Body of pancreas (tissue), 4 donors: Measurements from ENCODE around the gene CMSS1.

ENCODE experiments used
- CTCF ChIP-seq, 7 experiments: fragments of 450-650 bp in 4 of 7; fragments of 200-600 bp in 3 of 7; sonication (generic) in 3 of 7; IDR thresholded peaks; one replicate each; pipeline ENCODE4 v1.5.1; 2016 to 2019; ENCODE audit warnings: antibody characterized with exemption in 7 of 7
- POLR2A ChIP-seq, 3 donors: fragments of 450-650 bp; IDR thresholded peaks; one replicate each; pipeline ENCODE4 v1.6.1; 2016; ENCODE audit warnings: antibody characterized with exemption in 3 of 3, mild to moderate bottlenecking in 2 of 3

- TF ChIP-seq CTCF (IDR thresholded peaks at IDR 0.05), result no peak
- TF ChIP-seq POLR2A (IDR thresholded peaks at IDR 0.05), result no peak
These were observed 40.0 kb upstream of the CMSS1 start for GRCh38 chr3:99777708-99778107.
